Skin of body (tissue), 2 donors: ENCODE results near the gene IFNL2. TPM values are rescaled to one million over a fixed set of nuclear protein-coding genes. Genes with fewer than 3 reads are reported as not detected.

Experiments
- DNase-seq: peaks from one replicate; lab custom pipeline; 2025; lab: John Stamatoyannopoulos, UW
- total RNA-seq: library from RNA; depleted of rRNA; stranded (reverse); fragments of >200 nt; gene quantifications from one replicate; pipeline ENCODE4 v1.2.3, GENCODE V29; 2014

The IFNL2 gene
- total RNA-seq, 1 donor from 2014 or later, result not detected

GRCh38 chr19:39316627-39317321 is 48.6 kb downstream of the IFNL2 start:
- DNase-seq, result no peak

GRCh38 chr19:39317476-39317875 is 49.3 kb downstream of the IFNL2 start:
- no peak for DNase-seq

- DNase-seq, result no peak
These were observed 49.9 kb downstream of the IFNL2 start for GRCh38 chr19:39318071-39318470.

- no peak for DNase-seq
These were observed 50.5 kb downstream of the IFNL2 start for GRCh38 chr19:39318690-39319089.

- no peak for DNase-seq
These were observed 51.1 kb downstream of the IFNL2 start for GRCh38 chr19:39319098-39319891.

Other genes starting within 250 kb of the IFNL2 start
- 4.7 TPM for gene FBXO27, start 235.8 kb upstream of the IFNL2 start, total RNA-seq
- 5.2 TPM for gene ACP7, start 184.0 kb upstream of the IFNL2 start, total RNA-seq
- gene PAK4, start 142.6 kb upstream of the IFNL2 start, total RNA-seq, result 8.8 TPM
- gene NCCRP1, start 71.4 kb upstream of the IFNL2 start, total RNA-seq, result 11.7 TPM
- not detected for gene SYCN, start 64.1 kb upstream of the IFNL2 start, total RNA-seq
- gene IFNL3, start 23.4 kb upstream of the IFNL2 start, total RNA-seq, result not detected
- gene IFNL4, start 19.5 kb upstream of the IFNL2 start, total RNA-seq, result not detected
- gene IFNL1, start 28.0 kb downstream of the IFNL2 start, total RNA-seq, result not detected
- 1.2 TPM for gene LRFN1, start 52.5 kb downstream of the IFNL2 start, total RNA-seq
- gene GMFG, start 67.6 kb downstream of the IFNL2 start, total RNA-seq, result 22.8 TPM
- gene SAMD4B, start 74.0 kb downstream of the IFNL2 start, total RNA-seq, result 44.6 TPM
- gene PAF1, start 122.7 kb downstream of the IFNL2 start, total RNA-seq, result 21.2 TPM
- 9.7 TPM for gene MED29, start 123.0 kb downstream of the IFNL2 start, total RNA-seq
- gene ZFP36, start 138.5 kb downstream of the IFNL2 start, total RNA-seq, result 32.1 TPM
- 29.5 TPM for gene PLEKHG2, start 144.3 kb downstream of the IFNL2 start, total RNA-seq
- 157 TPM for gene RPS16, start 167.6 kb downstream of the IFNL2 start, total RNA-seq
- 32.9 TPM for gene SUPT5H, start 177.2 kb downstream of the IFNL2 start, total RNA-seq
- gene TIMM50, start 212.4 kb downstream of the IFNL2 start, total RNA-seq, result 28.0 TPM
- gene DLL3, start 230.6 kb downstream of the IFNL2 start, total RNA-seq, result 0.20 TPM
- not detected for gene SELENOV, start 246.7 kb downstream of the IFNL2 start, total RNA-seq